ENCODE measurements around the gene P4HTM. TPM values are rescaled to one million over a fixed set of nuclear protein-coding genes. Genes with fewer than 3 reads are reported as not detected.

Gene P4HTM
- total RNA-seq, 2 experiments from 2014 or later, result 44.5 to 50.6 TPM

DNA sequence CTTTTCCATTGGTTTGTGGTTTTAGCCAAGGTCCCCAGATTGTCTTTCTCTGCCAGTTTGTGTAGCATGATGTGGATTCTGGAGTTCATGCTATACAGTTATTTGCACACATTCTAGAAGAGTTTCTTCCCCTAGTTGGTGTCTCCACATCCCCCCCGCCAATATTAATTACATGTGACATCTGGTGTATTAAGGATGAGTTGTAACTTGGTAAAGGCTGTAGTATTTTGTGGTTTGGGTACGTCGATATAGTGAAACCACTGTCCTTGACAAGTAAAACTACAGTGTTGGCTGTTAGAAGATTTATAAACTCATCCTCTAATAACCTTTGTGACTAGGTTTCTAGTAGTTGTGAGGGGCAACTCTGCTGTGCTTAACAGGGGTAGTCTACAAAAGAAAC is 23.7 kb upstream of the P4HTM start:
- no peak overlapping the region for H3K4me3 Mint-ChIP-seq
- H3K27ac Mint-ChIP-seq, result peak overlapping the region; percentile 48
- ATAC-seq (no peak), DNase-seq (no peak)
- peaks cover 26% of the 10 kb centered on the region for H3K4me1 Mint-ChIP-seq
- H3K27me3 Mint-ChIP-seq, result no peaks in the 10 kb centered on the region
- no peaks in the 10 kb centered on the region for H3K9me3 Mint-ChIP-seq (ENCODE audit: low read depth)
- H3K36me3 Mint-ChIP-seq, result peaks cover 42% of the 10 kb centered on the region
- CTCF ChIA-PET, result no interaction called here

DNA sequence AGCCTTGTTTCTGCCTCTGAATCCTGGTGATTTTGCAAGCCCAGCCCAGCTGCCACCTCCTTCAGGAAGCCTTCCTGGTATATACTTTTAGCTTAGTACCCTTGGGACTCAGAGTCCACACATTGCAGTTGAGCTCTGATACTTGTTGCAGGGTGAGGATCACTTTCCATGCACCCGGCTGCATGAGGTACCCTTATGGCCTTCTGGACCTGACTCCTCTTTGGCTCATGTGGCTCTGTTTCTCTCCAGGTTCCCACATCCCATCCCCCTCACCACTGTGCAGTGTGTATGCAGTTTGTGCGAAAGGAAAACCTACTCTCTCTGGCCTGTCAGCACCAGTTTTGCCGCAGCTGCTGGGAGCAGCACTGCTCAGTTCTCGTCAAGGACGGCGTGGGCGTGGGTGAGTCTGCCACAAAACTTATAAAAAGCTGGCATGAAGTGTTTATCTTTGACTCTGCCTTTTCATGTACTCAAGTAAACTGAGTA is 23.1 kb upstream of the P4HTM start:
- H3K4me3 Mint-ChIP-seq, result no peak overlapping the region
- H3K4me1 Mint-ChIP-seq, result peaks cover 26% of the 10 kb centered on the region
- CTCF ChIA-PET, result no interaction called here
- DNase-seq, result no peak
- no peak for ATAC-seq
- peak overlapping the region; percentile 48 for H3K27ac Mint-ChIP-seq
- no peaks in the 10 kb centered on the region for H3K9me3 Mint-ChIP-seq (ENCODE audit: low read depth)
- H3K36me3 Mint-ChIP-seq, result peaks cover 45% of the 10 kb centered on the region
- no peaks in the 10 kb centered on the region for H3K27me3 Mint-ChIP-seq

DNA sequence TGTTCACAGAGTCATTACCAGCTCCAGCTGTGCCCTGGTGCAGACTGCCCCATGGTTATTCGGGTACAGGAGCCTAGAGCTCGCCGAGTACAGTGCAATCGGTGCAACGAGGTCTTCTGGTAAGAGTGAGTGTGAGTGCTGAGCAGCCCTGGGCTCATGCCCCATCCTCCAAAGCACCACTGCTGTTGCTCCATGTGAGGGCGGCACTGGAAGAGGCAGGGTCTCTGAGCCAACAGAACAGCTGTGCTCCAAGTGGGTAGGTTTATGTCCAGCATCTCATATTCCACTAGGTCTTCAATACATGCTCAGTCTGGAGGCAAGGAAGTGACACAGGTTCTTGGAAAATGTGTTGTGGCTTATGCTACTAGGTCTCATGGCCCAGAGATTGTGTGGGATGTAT is 19.5 kb upstream of the P4HTM start:
- CTCF ChIA-PET, result interaction anchor here (0.6 to 2.1 kb wide), 2 partner anchors 18 to 339 kb away, joined by 4 to 12 read pairs; no protein-coding TSS in a partner anchor
- no peak overlapping the region for H3K4me3 Mint-ChIP-seq
- H3K27me3 Mint-ChIP-seq, result no peaks in the 10 kb centered on the region
- H3K9me3 Mint-ChIP-seq (ENCODE audit: low read depth), result no peaks in the 10 kb centered on the region
- H3K36me3 Mint-ChIP-seq, result peaks cover 56% of the 10 kb centered on the region
- H3K4me1 Mint-ChIP-seq, result peaks cover 25% of the 10 kb centered on the region
- ATAC-seq (no peak), DNase-seq (no peak)
- H3K27ac Mint-ChIP-seq, result no peak overlapping the region

DNA sequence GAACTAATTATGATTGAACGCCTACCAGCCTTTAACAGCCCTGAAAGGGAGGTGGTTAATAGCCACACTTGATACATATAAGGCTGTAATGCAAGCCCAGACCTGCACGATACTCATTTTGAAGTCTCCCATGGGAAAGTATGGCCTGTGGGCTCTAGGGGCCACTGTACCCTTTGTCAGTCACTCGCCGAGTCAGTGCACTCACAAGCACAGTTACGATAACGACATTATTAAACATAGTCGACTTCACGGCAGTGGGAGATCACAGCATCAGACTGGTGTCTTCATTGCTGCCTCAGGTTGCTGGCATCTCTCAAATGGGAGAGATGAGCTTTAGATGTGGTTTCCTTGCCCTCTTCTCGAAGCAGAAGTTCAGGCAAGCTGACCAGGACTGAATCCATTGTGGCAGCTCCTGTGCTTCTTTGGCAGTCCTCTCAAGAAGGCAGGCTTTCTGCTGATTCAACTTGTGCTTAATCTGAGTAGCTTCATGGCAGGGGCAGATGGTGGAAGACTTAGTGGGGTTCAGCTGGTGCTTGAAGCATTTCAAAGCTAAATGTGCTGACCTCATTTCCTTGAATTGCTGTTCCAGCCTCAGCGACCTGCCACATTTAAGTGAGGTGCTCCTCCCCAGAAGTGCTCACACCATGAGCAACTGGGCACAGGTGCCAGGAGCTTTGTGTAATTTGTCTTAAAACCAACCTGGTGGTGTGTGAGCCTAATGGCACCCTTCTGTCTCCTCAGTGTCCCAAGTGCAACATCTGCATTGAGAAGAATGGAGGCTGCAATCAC is 15.8 kb upstream of the P4HTM start:
- peaks cover 54% of the 10 kb centered on the region for H3K36me3 Mint-ChIP-seq
- no peak for DNase-seq
- H3K4me3 Mint-ChIP-seq, result no peak overlapping the region
- H3K9me3 Mint-ChIP-seq (ENCODE audit: low read depth), result no peaks in the 10 kb centered on the region
- no peak for ATAC-seq
- H3K27ac Mint-ChIP-seq, result peak overlapping the region; percentile 26
- CTCF ChIA-PET, result interaction anchor here (0.7 to 1.9 kb wide), 2 partner anchors 14 to 284 kb away, joined by 3 to 12 read pairs; no protein-coding TSS in a partner anchor
- H3K27me3 Mint-ChIP-seq, result no peaks in the 10 kb centered on the region
- peaks cover 5% of the 10 kb centered on the region for H3K4me1 Mint-ChIP-seq

DNA sequence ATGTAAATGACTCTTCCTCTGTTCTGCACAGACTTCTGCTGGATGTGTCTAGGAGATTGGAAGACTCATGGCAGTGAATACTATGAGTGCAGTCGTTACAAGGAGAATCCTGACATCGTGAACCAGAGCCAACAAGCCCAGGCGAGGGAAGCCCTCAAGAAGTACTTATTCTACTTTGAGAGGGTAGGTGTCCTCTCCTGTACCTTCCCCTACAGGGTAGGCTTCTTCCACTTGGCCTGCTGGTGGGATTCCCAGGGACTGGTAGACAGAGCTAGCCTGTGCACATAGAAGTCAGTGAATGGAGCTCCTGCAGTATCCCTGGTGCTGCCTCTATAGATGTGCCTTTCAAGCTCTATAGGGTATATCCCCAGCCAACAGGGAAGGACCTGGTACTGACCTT is 10.6 kb upstream of the P4HTM start:
- H3K36me3 Mint-ChIP-seq, result peaks cover 52% of the 10 kb centered on the region
- ATAC-seq, result no peak
- no peaks in the 10 kb centered on the region for H3K9me3 Mint-ChIP-seq (ENCODE audit: low read depth)
- H3K4me1 Mint-ChIP-seq, result no peaks in the 10 kb centered on the region
- no peak overlapping the region for H3K4me3 Mint-ChIP-seq
- DNase-seq, result no peak
- no peaks in the 10 kb centered on the region for H3K27me3 Mint-ChIP-seq
- H3K27ac Mint-ChIP-seq, result no peak overlapping the region
- CTCF ChIA-PET, result interaction anchor here (1.8 kb wide), 1 partner anchor 10 kb away, joined by 4 read pairs; the partner anchor contains the start of gene P4HTM

DNA sequence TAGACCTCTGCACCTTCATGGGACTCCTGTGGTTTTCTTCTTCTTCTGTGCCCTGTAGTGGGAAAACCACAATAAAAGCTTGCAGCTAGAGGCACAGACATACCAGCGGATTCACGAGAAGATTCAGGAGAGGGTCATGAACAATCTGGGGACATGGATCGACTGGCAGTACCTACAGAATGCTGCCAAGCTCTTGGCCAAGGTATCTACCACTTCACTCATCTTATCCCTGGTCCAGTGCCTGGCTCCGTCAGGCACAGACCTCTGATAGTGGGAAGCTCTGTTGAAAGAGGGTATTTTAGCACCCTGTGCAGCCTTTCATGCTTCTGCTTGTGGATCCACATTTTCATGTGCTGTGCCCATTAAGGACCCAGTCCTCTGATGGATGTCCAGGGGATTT is 9.7 kb upstream of the P4HTM start:
- no peak for ATAC-seq
- Mint-ChIP-seq H3K27ac (no peak overlapping the region), H3K27me3 (no peaks in the 10 kb centered on the region), H3K4me3 (no peak overlapping the region), H3K36me3 (peaks cover 46% of the 10 kb centered on the region), H3K9me3 (ENCODE audit: low read depth) (no peaks in the 10 kb centered on the region), H3K4me1 (no peaks in the 10 kb centered on the region)
- CTCF ChIA-PET, result interaction anchor here (0.7 to 1.8 kb wide), 2 partner anchors 9 to 90 kb away, joined by 3 to 4 read pairs; partner anchors contain the start of gene P4HTM
- DNase-seq, result no peak

DNA sequence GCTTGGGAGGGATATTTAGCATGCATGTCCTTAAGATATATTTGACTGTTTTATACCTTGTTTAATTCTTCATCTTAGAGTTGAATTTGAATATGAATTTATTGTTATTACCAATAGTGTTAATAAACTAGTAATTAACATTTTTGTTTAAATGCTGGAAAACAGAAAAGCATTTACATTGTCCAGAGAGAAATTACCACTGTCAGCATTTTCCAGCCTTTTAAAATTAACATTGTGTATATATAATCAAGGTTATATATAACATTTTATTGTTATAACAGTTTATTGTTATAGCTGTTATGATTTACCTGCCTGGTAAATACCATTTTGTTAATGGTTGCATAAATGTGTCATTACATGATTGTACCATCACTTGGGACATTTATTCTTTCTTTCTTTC is 8.0 kb upstream of the P4HTM start:
- H3K4me1 Mint-ChIP-seq, result peaks cover 2% of the 10 kb centered on the region
- DNase-seq (no peak), ATAC-seq (no peak)
- no peak overlapping the region for H3K27ac Mint-ChIP-seq
- no peak overlapping the region for H3K4me3 Mint-ChIP-seq
- H3K9me3 Mint-ChIP-seq (ENCODE audit: low read depth), result no peaks in the 10 kb centered on the region
- no peaks in the 10 kb centered on the region for H3K27me3 Mint-ChIP-seq
- CTCF ChIA-PET, result interaction anchor here (1.0 kb wide), 1 partner anchor 25 kb away, joined by 4 read pairs; the partner anchor contains the start of gene WDR6
- peaks cover 36% of the 10 kb centered on the region for H3K36me3 Mint-ChIP-seq

DNA sequence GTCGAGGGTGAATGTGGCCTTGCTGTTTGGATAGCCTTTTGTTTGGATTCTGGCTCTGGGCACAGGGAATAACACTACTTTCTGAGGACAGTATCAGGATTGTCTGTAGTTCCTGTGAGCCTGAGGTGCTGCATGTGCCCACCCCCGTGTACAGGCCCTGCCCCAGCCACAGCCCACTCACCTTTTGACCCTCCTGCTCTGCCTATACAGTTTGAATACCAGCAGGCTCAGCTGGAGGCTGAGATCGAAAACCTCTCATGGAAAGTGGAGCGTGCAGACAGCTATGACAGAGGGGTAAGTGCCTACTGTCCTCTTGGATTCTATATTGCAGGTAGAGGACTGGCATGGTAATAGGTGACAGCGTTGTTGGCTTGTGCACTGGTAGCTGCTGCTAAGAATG is 7.4 kb upstream of the P4HTM start:
- no peak overlapping the region for H3K27ac Mint-ChIP-seq
- no peaks in the 10 kb centered on the region for H3K9me3 Mint-ChIP-seq (ENCODE audit: low read depth)
- H3K36me3 Mint-ChIP-seq, result peaks cover 36% of the 10 kb centered on the region
- H3K4me1 Mint-ChIP-seq, result peaks cover 3% of the 10 kb centered on the region
- DNase-seq (no peak), ATAC-seq (no peak)
- no peak overlapping the region for H3K4me3 Mint-ChIP-seq
- no peaks in the 10 kb centered on the region for H3K27me3 Mint-ChIP-seq
- CTCF ChIA-PET, result interaction anchor here (1.0 kb wide), 1 partner anchor 25 kb away, joined by 4 read pairs; the partner anchor contains the start of gene WDR6

DNA sequence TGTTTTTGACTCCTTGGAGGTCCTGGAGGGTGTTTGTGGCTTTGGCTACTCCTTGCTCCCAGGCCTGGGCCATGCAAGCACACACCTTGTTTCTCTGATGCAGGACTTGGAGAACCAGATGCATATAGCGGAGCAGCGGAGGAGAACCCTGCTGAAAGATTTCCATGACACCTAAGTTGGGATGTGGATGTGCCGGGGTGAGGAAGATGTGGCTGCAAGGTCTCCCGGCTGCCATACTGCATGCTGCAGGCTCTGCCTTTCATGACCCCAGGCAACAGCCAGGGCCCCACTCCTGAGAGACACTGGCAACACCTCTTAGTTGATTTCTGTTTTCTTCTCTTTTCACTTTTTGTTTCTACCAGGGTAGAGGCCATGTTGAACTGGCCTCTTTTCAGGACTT is 6.9 kb upstream of the P4HTM start:
- CTCF ChIA-PET, result no interaction called here
- peaks cover 36% of the 10 kb centered on the region for H3K36me3 Mint-ChIP-seq
- DNase-seq (no peak), ATAC-seq (no peak)
- no peaks in the 10 kb centered on the region for H3K9me3 Mint-ChIP-seq (ENCODE audit: low read depth)
- no peak overlapping the region for H3K27ac Mint-ChIP-seq
- no peak overlapping the region for H3K4me3 Mint-ChIP-seq
- H3K27me3 Mint-ChIP-seq, result no peaks in the 10 kb centered on the region
- peaks cover 7% of the 10 kb centered on the region for H3K4me1 Mint-ChIP-seq

DNA sequence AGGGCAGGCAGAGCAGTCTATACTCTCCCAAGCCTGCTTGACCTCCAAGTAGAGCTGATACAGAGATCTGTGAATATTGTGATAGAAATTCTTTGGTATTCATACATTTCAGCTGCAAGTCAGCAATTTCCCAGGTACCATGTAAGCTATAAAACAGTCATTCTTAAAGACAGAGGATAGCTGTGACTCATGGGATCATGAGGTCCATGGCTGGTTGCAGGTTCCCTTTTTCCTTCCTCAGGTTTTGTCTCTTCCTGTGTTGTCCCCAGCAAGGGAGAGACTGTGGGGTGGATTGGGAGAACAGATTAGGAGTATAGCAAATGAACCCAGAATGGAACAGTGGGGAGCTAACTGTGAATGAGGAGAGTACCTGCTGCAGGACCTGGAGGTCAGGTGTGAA is 5.4 kb upstream of the P4HTM start:
- CTCF ChIA-PET, result interaction anchor here (1.2 kb wide), 1 partner anchor 37 kb away, joined by 4 read pairs; the partner anchor contains the start of gene NDUFAF3
- Mint-ChIP-seq H3K27ac (no peak overlapping the region), H3K27me3 (no peaks in the 10 kb centered on the region), H3K4me1 (peaks cover 18% of the 10 kb centered on the region), H3K36me3 (peaks cover 29% of the 10 kb centered on the region), H3K4me3 (no peak overlapping the region), H3K9me3 (ENCODE audit: low read depth) (no peaks in the 10 kb centered on the region)
- DNase-seq, result no peak
- no peak for ATAC-seq

DNA sequence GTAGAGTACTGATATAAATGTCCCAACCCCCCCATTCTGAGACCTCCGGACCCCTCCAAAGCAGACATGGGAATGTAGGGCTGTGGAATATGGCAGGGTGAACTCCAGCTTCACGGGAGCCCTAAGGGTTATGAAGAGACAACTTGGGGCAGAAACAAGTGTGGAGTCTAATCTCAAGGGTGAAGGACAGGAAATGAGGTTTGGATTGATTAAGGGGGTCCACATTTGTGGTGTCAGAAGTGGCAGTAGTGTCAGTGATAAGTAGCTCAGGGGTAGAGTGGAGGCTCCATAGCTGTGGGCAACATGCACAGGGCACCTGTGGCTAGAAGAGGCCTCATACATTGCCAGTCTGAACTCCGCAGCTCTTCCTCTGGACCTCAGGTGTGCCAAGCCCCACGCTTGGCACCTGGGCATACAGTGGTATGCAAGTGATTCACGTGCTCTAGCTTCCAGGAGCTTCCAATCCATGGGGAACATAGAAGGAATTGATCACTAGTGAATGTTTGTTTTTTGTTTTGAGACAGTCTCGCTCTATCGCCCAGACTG is 4.1 kb upstream of the P4HTM start:
- DNase-seq (no peak), ATAC-seq (no peak)
- Mint-ChIP-seq H3K9me3 (ENCODE audit: low read depth) (no peaks in the 10 kb centered on the region), H3K4me1 (peaks cover 20% of the 10 kb centered on the region), H3K36me3 (peaks cover 22% of the 10 kb centered on the region), H3K27ac (no peak overlapping the region), H3K4me3 (no peak overlapping the region), H3K27me3 (no peaks in the 10 kb centered on the region)
- CTCF ChIA-PET, result interaction anchor here (0.9 to 9.4 kb wide), 3 partner anchors 21 to 108 kb away, joined by 3 to 127 read pairs (median 88); partner anchors contain the start of genes DALRD3, NDUFAF3, QRICH1 and WDR6

DNA sequence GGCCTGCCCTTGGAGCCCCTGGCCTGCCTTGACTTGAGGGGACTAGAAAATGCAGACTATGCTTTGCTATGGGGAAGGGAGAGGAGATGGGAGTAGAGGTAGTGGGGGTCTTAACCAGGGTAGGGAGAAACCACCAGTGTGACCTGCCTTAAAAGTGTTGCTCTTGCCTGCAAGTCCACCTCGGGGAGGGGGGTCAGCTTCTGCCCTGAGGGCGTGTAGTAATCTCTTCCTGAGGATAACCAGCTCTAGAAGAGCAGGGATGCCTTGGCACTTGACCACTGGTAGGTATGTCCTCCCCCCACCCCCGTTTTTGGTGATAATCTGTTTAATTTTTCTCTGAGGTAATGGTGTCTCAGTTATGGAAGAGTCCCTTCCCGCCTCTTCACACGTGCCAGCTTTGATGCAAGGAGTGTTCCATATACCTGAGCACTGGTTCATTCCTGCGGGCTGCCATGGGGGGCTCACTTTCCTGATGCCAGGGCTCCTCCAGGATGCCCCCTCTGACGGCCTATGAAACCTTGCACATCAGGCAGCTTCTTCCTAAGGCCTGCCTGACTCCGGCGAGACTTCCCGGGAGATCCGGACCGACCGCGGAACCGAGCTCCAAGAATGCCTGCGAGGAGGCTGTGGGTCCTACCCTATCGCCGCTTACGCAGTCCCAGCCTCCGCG is 780 bp upstream of the P4HTM start:
- no peaks in the 10 kb centered on the region for H3K9me3 Mint-ChIP-seq (ENCODE audit: low read depth)
- DNase-seq (no peak), ATAC-seq (no peak)
- peaks cover 45% of the 10 kb centered on the region for H3K4me1 Mint-ChIP-seq
- H3K27me3 Mint-ChIP-seq, result no peaks in the 10 kb centered on the region
- CTCF ChIA-PET, result interaction anchor here (0.8 to 9.4 kb wide), 19 partner anchors 9 to 351 kb away, joined by 3 to 127 read pairs (median 4); partner anchors contain the start of genes DALRD3, NDUFAF3, QRICH1 and USP4
- H3K27ac Mint-ChIP-seq, result peak overlapping the region; percentile 93
- H3K36me3 Mint-ChIP-seq, result peaks cover 9% of the 10 kb centered on the region
- H3K4me3 Mint-ChIP-seq, result peak overlapping the region; percentile 97

Measured in activated CD8-positive, alpha-beta memory T cell treated with anti-CD3 and anti-CD28 coated beads, Interleukin-2, amount 10 ng/mL, durations not matched to agents 7 days and 5 days (primary cell).